Thyroid gland (tissue), 4 donors: ENCODE measurements around the gene KLRC2.

ENCODE experiments used
- CTCF ChIP-seq, 6 experiments: fragments of 200-600 bp in 3 of 6; fragments of 450-650 bp in 3 of 6; sonication (generic) in 3 of 6; IDR thresholded peaks; one replicate each; pipeline ENCODE4 v1.5.1; 2016 to 2019; ENCODE audit warnings: antibody characterized with exemption in 6 of 6, mild to moderate bottlenecking in 2 of 6, inconsistent platforms in 1 of 6, moderate library complexity in 1 of 6
- POLR2A ChIP-seq, 2 donors: fragments of 450-650 bp; IDR thresholded peaks; one replicate each; pipeline ENCODE4 v1.6.1; 2017; ENCODE audit warnings: antibody characterized with exemption in 2 of 2, mild to moderate bottlenecking in 2 of 2, moderate library complexity in 1 of 2

DNA sequence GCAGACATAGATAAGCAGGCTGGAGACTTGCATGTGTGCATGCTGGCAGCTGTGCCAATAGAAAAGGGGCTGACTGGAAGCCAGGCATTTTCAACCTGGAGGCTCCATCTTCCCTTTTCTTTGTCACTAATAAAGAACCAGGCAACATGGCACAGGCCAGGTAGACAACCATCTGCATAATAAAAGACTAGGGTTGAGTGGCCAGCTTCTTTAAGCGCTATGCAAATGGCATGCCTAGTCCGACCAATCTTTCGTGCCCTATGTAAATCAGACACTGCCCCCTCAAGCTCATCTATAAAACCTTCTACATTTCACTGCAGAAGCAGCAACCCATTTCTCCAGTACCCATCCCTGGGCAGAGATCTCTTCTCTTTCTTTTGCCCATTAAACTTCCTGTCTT lies 21.9 kb upstream of the KLRC2 start:
- TF ChIP-seq POLR2A (IDR thresholded peaks at IDR 0.05) (no peak), CTCF (IDR thresholded peaks at IDR 0.05) (no peak)
